Measurements from ENCODE around the gene RTN4RL1.
A peak's percentile ranks its signal among the peaks of the same experiment; 100 is the strongest.

The RTN4RL1 gene

DNA sequence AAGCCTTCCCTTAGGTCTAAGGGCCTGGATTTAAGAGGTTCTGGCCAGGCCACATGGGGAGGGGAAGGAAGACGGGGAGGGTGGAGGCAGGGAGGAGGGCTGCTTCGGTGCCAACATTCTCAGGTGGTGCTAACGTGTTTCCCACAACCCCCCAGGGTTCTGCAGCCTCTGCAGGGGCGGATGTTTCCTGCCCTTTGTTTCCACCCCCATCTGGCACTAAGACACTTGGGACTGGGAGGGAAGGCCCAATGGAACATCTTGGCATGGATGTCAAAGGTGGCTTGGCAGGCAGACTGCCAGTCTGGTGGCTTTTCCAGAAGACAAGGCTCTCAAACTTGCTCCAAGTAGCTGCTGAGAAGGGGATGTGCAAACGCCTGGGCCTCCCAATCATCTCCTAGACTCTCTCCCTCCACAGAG is 42.5 kb upstream of the RTN4RL1 start:
- TF ChIP-seq, protein P1, sequence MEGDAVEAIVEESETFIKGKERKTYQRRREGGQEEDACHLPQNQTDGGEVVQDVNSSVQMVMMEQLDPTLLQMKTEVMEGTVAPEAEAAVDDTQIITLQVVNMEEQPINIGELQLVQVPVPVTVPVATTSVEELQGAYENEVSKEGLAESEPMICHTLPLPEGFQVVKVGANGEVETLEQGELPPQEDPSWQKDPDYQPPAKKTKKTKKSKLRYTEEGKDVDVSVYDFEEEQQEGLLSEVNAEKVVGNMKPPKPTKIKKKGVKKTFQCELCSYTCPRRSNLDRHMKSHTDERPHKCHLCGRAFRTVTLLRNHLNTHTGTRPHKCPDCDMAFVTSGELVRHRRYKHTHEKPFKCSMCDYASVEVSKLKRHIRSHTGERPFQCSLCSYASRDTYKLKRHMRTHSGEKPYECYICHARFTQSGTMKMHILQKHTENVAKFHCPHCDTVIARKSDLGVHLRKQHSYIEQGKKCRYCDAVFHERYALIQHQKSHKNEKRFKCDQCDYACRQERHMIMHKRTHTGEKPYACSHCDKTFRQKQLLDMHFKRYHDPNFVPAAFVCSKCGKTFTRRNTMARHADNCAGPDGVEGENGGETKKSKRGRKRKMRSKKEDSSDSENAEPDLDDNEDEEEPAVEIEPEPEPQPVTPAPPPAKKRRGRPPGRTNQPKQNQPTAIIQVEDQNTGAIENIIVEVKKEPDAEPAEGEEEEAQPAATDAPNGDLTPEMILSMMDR (conservative IDR thresholded peaks at IDR 0.05) = no peak
- H3K27ac ChIP-seq = no peak overlapping the region

DNA sequence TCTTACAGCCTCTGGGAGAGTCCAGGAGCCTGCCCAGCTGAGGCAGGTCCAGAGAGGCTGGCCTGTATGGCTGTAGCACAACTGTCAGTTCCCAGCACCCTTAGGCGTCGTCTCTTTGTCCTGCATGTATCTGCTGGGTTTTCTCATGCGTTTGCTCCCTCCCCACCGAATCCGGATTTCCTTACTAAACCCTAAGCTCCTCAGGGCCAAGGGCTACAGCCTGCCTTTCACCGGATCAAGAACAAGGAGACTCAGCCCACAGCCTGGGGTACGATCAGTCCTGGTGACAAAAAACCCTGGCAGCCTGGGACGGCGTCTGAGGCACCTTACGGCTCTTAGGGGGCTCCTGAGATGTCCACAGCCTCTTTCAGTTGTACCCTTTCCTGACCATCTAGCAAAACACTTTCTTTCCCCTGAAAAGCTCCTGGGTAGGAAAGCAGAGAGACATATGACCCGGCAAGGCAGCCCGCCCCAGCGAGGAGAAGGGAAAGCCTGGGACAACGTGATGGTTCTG is 42.0 kb upstream of the RTN4RL1 start:
- H3K27ac ChIP-seq = no peak overlapping the region
- TF ChIP-seq, protein P1 (conservative IDR thresholded peaks at IDR 0.05) = no peak

DNA sequence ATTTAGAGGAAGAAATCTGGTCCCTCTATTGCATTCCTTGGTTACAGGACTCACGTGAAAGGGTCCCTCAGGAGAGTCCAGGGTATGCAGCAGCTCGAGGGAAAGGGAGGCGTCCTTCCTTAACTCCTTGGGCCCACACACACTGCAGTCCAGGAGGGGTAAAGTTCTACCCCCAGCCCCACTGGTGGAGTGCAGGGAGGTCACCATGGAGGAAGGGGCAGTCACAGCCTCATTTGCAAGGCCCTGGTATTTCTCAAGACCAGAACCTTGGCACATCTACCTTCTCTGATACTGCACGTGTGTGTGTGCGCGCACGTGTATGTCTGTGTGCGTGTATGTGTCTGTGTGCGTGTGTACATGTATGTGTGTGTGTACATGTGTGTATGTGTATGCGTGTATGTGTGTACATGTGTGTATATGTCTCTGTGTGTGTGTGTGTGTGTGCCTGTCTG is 40.8 kb upstream of the RTN4RL1 start:
- no peak overlapping the region for H3K27ac ChIP-seq
- TF ChIP-seq, protein P1 (conservative IDR thresholded peaks at IDR 0.05) = no peak

DNA sequence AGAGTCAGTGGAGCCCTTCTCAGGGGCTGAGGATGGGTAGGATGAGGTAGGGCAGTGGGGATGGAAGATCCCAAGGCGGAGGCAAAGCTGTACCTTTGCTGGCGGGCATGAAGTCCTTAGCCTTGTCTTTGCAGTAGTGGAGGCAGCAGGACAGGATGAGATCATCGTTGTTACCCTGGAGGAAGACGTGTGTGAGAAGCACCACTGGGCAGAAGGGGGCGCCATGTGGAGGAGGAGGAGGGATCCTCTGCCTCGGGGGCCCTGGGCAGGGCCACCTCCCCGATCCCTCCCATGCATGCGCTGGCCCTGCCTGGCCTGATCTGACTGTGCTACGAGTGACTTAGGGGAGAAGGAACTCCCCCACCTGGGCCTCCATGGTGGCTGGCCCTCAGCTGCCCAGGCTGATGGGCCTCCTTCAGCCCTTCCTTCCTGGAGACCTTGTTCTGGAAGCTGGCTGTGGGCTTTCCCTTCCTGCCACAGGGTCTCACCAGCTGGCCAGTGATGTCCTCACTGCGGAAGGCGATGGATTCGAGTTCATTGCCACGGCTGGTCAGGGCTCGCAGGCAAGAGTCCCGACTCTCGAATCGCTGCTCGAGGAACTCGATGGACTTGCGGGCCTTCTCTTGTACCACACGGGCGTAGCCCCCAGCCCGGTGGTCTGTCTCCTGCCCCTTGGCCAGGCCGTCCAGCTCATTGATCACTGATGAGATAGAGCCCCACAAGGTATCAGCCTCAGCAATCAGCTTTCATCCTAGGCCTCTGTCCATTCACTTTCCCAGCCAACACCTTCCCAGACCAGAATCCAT is 40.0 kb upstream of the RTN4RL1 start:
- TF ChIP-seq, protein P1 (conservative IDR thresholded peaks at IDR 0.05) = peak; percentile 53
- no peak overlapping the region for H3K27ac ChIP-seq

DNA sequence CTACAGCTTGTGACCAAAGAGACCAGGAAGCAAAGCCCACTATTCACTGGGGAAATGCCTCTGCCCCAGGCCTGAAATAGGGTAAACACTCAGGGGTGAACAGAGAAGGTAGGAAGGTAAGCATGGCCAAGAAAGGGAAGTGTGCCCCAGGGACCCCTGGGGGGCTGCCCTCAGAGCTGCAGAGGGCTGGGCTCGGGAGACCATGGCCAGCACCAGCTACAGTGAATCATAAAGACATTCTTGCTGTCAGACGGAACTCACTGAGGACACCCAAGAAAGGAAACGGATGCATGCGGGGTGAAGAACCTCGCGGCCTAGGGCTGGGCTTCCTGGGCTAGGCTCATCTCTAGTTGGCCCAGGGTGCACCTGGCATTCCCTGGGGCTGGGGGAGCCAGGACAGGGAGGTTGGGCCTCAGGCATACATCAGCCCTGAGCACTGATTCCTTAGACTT is 39.4 kb upstream of the RTN4RL1 start:
- TF ChIP-seq, protein P1 (conservative IDR thresholded peaks at IDR 0.05) = no peak
- H3K27ac ChIP-seq = no peak overlapping the region

DNA sequence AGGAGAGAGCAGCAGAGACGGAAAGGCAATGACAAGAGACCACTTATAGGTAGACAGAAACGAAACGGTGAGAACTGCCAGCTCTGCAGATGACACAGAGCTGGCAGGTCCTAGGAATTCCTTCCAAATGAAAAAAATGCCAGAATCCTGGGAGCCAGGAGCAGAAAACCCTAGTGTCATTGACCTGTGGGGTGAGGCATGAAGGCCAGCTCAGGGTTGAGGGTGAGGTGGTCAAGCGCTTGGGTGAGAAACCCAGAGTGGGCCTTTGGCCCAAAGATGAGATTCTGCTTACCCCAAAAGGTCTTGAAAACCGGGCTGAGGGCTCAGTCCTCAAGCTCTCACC is 39.0 kb upstream of the RTN4RL1 start:
- H3K27ac ChIP-seq = no peak overlapping the region

More for the DNA sequence above, 39.0 kb upstream of the RTN4RL1 start:
- TF ChIP-seq, protein P1 (conservative IDR thresholded peaks at IDR 0.05) = no peak

Data from VCaP (cell line).